ENCODE results near the gene MYO15A.

The MYO15A gene

GRCh38 chr17:18172531-18173278 lies 64.1 kb downstream of the MYO15A start:
- no peak for DNase-seq
- no peaks in the 10 kb centered on the region for H3K36me3 Mint-ChIP-seq (ENCODE audit: low read depth)
- no peak overlapping the region for H3K4me3 Mint-ChIP-seq
- no peaks in the 10 kb centered on the region for H3K27me3 Mint-ChIP-seq
- no peaks in the 10 kb centered on the region for H3K4me1 Mint-ChIP-seq (ENCODE audit: low read depth)
- no peaks in the 10 kb centered on the region for H3K9me3 Mint-ChIP-seq
- no peak overlapping the region for H3K27ac Mint-ChIP-seq

- no peaks in the 10 kb centered on the region for H3K4me1 Mint-ChIP-seq (ENCODE audit: low read depth)
- no peaks in the 10 kb centered on the region for H3K9me3 Mint-ChIP-seq
- H3K27me3 Mint-ChIP-seq = no peaks in the 10 kb centered on the region
- no peak overlapping the region for H3K4me3 Mint-ChIP-seq
- no peak overlapping the region for H3K27ac Mint-ChIP-seq
- H3K36me3 Mint-ChIP-seq (ENCODE audit: low read depth) = no peaks in the 10 kb centered on the region
- no peak for DNase-seq
Observed at GRCh38 chr17:18173740-18174139, 65.2 kb downstream of the MYO15A start.

- no peak overlapping the region for H3K4me3 Mint-ChIP-seq
- H3K27me3 Mint-ChIP-seq = no peaks in the 10 kb centered on the region
- H3K27ac Mint-ChIP-seq = no peak overlapping the region
- DNase-seq = no peak
- peaks cover 12% of the 10 kb centered on the region for H3K4me1 Mint-ChIP-seq (ENCODE audit: low read depth)
- no peaks in the 10 kb centered on the region for H3K36me3 Mint-ChIP-seq (ENCODE audit: low read depth)
- H3K9me3 Mint-ChIP-seq = no peaks in the 10 kb centered on the region
Observed at GRCh38 chr17:18176176-18176575, 67.6 kb downstream of the MYO15A start.

GRCh38 chr17:18177133-18177532 lies 68.6 kb downstream of the MYO15A start:
- Mint-ChIP-seq H3K4me3 (no peak overlapping the region), H3K27me3 (no peaks in the 10 kb centered on the region), H3K27ac (no peak overlapping the region), H3K36me3 (ENCODE audit: low read depth) (no peaks in the 10 kb centered on the region), H3K9me3 (no peaks in the 10 kb centered on the region), H3K4me1 (ENCODE audit: low read depth) (peaks cover 22% of the 10 kb centered on the region)
- DNase-seq = no peak

GRCh38 chr17:18177722-18178121 lies 69.2 kb downstream of the MYO15A start:
- Mint-ChIP-seq H3K27me3 (no peaks in the 10 kb centered on the region), H3K36me3 (ENCODE audit: low read depth) (no peaks in the 10 kb centered on the region), H3K9me3 (no peaks in the 10 kb centered on the region), H3K4me3 (no peak overlapping the region), H3K4me1 (ENCODE audit: low read depth) (peaks cover 27% of the 10 kb centered on the region), H3K27ac (no peak overlapping the region)
- DNase-seq = no peak

GRCh38 chr17:18179196-18179595 lies 70.6 kb downstream of the MYO15A start:
- no peak overlapping the region for H3K4me3 Mint-ChIP-seq
- no peaks in the 10 kb centered on the region for H3K27me3 Mint-ChIP-seq
- DNase-seq = no peak
- peaks cover 5% of the 10 kb centered on the region for H3K36me3 Mint-ChIP-seq (ENCODE audit: low read depth)
- peak overlapping the region; percentile 56 for H3K27ac Mint-ChIP-seq
- no peaks in the 10 kb centered on the region for H3K9me3 Mint-ChIP-seq
- H3K4me1 Mint-ChIP-seq (ENCODE audit: low read depth) = peaks cover 29% of the 10 kb centered on the region

- H3K27ac Mint-ChIP-seq = peak overlapping the region; percentile 56
- H3K36me3 Mint-ChIP-seq (ENCODE audit: low read depth) = peaks cover 11% of the 10 kb centered on the region
- H3K9me3 Mint-ChIP-seq = no peaks in the 10 kb centered on the region
- no peak overlapping the region for H3K4me3 Mint-ChIP-seq
- no peak for DNase-seq
- peaks cover 31% of the 10 kb centered on the region for H3K4me1 Mint-ChIP-seq (ENCODE audit: low read depth)
- H3K27me3 Mint-ChIP-seq = no peaks in the 10 kb centered on the region
Observed at GRCh38 chr17:18179804-18180203, 71.2 kb downstream of the MYO15A start.

- peak overlapping the region; percentile 95 for H3K4me3 Mint-ChIP-seq
- H3K27me3 Mint-ChIP-seq = no peaks in the 10 kb centered on the region
- peak overlapping the region; percentile 99 for H3K27ac Mint-ChIP-seq
- peaks cover 43% of the 10 kb centered on the region for H3K4me1 Mint-ChIP-seq (ENCODE audit: low read depth)
- H3K9me3 Mint-ChIP-seq = no peaks in the 10 kb centered on the region
- peaks cover 26% of the 10 kb centered on the region for H3K36me3 Mint-ChIP-seq (ENCODE audit: low read depth)
- peak; percentile 72 for DNase-seq
Observed at GRCh38 chr17:18181358-18181757, 72.8 kb downstream of the MYO15A start.

- Mint-ChIP-seq H3K9me3 (no peaks in the 10 kb centered on the region), H3K4me3 (peak overlapping the region; percentile 95), H3K27me3 (no peaks in the 10 kb centered on the region), H3K4me1 (ENCODE audit: low read depth) (peaks cover 52% of the 10 kb centered on the region), H3K27ac (peak overlapping the region; percentile 99), H3K36me3 (ENCODE audit: low read depth) (peaks cover 36% of the 10 kb centered on the region)
- peak; percentile 37 for DNase-seq
Observed at GRCh38 chr17:18182110-18182977, 73.8 kb downstream of the MYO15A start.

GRCh38 chr17:18182978-18183333 lies 74.4 kb downstream of the MYO15A start:
- Mint-ChIP-seq H3K4me1 (ENCODE audit: low read depth) (peaks cover 58% of the 10 kb centered on the region), H3K9me3 (no peaks in the 10 kb centered on the region), H3K36me3 (ENCODE audit: low read depth) (peaks cover 42% of the 10 kb centered on the region), H3K27ac (peak overlapping the region; percentile 99), H3K4me3 (peak overlapping the region; percentile 95), H3K27me3 (no peaks in the 10 kb centered on the region)
- DNase-seq = peak; percentile 90

GRCh38 chr17:18183334-18184142 lies 75.0 kb downstream of the MYO15A start, which contains the start of gene ALKBH5:
Gene ALKBH5 (plus strand): TSS chr17:18183828. CDS start chr17:18184244, 416 bp downstream.
- no peaks in the 10 kb centered on the region for H3K27me3 Mint-ChIP-seq

GRCh38 chr17:18184143-18185031 lies 75.8 kb downstream of the MYO15A start:
- H3K27me3 Mint-ChIP-seq = no peaks in the 10 kb centered on the region
- H3K9me3 Mint-ChIP-seq = no peaks in the 10 kb centered on the region
- peak overlapping the region; percentile 95 for H3K4me3 Mint-ChIP-seq
- H3K36me3 Mint-ChIP-seq (ENCODE audit: low read depth) = peaks cover 54% of the 10 kb centered on the region
- peak; percentile 79 for DNase-seq
- peak overlapping the region; percentile 99 for H3K27ac Mint-ChIP-seq
- H3K4me1 Mint-ChIP-seq (ENCODE audit: low read depth) = peaks cover 68% of the 10 kb centered on the region

More at GRCh38 chr17:18183334-18184142, 75.0 kb downstream of the MYO15A start, which contains the start of gene ALKBH5:
- H3K4me3 Mint-ChIP-seq = peak within 1 kb of the TSS; percentile 95
- peaks cover 48% of the 10 kb centered on the region for H3K36me3 Mint-ChIP-seq (ENCODE audit: low read depth)
- H3K27ac Mint-ChIP-seq = peak within 1 kb of the TSS; percentile 99
- peak; percentile 98 for DNase-seq
- H3K9me3 Mint-ChIP-seq = no peaks in the 10 kb centered on the region
- peaks cover 64% of the 10 kb centered on the region for H3K4me1 Mint-ChIP-seq (ENCODE audit: low read depth)

GRCh38 chr17:18185391-18185790 lies 76.8 kb downstream of the MYO15A start:
- DNase-seq = no peak
- Mint-ChIP-seq H3K36me3 (ENCODE audit: low read depth) (peaks cover 63% of the 10 kb centered on the region), H3K27ac (peak overlapping the region; percentile 99), H3K4me3 (peak overlapping the region; percentile 95), H3K27me3 (no peaks in the 10 kb centered on the region), H3K9me3 (no peaks in the 10 kb centered on the region), H3K4me1 (ENCODE audit: low read depth) (peaks cover 71% of the 10 kb centered on the region)

Data from activated T-cell treated with anti-CD3 and anti-CD28 coated beads, Interleukin-2, amount 50 U/mL, for 24 hours (primary cell).